Activated naive CD4-positive, alpha-beta T cell treated with Interleukin-2 at 50 U/mL for 16 hours (primary cell): ENCODE measurements around the gene FILIP1.

Experiments
- DNase-seq: peaks from one replicate; pipeline ENCODE4 v3.0.0-alpha.2; 2020

The FILIP1 gene

GRCh38 chr6:75285283-75285639 is 208.3 kb downstream of the FILIP1 start:
- DNase-seq: no peak

GRCh38 chr6:75284632-75285282 is 208.8 kb downstream of the FILIP1 start, which contains the start of gene TMEM30A:
TMEM30A (minus strand) TSS chr6:75284792; CDS start chr6:75284638, 154 bp downstream.
- peak; percentile 97 for DNase-seq

GRCh38 chr6:75283907-75284631 is 209.5 kb downstream of the FILIP1 start:
- DNase-seq: peak; percentile 18

- no peak for DNase-seq
Measured at GRCh38 chr6:75282706-75283105, 210.9 kb downstream of the FILIP1 start.

DNA sequence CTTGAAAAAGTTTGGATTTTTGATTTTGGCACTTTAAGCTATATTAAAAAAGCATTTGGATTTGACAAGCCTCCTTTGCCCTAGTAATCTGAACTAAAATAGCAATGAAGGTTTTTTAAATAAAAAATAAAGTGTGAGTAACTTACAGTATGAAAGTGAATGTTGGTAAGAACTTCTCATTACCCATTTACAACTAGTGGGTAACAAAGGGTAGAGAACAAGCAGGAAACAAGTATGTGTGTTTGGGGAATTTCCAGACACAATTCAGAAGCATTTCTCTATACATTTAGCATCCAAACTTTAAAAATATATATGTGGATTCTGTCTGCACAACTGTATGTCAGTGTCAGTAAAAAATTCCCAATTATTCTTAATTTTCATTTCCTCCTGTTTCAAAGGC is 211.9 kb downstream of the FILIP1 start:
- DNase-seq: no peak

DNA sequence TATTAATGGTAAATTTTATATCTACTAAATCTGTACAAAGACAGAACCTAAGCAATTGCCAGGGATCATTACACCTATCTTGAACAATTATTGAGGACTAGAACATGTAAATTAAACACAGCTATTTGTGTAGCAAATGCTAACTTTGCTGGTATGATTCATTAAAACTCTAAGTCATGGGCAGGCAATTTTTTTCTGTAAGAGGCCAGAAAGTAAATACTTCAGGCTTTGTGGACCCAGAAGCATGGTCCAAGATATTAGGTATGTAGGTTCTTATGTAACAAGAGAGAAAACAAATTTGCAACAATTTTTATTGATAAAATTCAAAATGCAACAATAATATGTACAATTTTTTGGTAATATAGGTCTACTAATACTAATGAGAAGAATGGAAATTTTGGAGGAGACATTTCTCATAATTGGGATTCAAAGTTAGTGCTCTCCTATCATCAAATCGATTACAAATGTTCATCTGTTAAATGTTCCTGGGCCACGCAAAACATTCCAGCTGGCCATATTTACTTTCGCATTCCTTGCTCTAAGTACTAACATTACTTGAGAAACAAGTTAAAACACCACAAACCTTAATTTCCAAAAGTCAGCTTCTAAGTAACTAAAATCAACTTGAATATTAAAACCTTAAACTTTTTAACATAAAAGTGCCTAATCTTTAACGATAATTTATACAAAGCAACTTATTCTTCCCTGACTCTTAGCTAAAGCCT is 213.3 kb downstream of the FILIP1 start:
- no peak for DNase-seq

DNA sequence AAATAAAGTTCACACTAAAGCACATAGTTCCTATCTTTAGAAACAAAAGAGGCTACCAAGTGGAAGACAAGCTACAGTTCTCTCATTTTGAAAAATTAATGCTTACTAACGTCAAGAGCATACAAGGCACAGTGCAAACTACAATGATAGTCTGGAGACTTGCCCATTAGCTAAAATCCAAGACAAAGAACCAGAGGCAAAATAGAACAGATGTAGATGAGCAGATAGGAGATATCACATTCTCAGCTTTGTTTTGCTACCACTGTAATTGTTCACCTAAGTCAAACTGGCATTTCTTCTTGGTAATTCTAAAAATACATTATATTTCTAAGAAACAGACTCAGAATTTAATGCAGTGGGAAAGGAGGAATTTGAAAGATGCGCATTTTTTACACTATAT is 214.2 kb downstream of the FILIP1 start:
- no peak for DNase-seq

DNA sequence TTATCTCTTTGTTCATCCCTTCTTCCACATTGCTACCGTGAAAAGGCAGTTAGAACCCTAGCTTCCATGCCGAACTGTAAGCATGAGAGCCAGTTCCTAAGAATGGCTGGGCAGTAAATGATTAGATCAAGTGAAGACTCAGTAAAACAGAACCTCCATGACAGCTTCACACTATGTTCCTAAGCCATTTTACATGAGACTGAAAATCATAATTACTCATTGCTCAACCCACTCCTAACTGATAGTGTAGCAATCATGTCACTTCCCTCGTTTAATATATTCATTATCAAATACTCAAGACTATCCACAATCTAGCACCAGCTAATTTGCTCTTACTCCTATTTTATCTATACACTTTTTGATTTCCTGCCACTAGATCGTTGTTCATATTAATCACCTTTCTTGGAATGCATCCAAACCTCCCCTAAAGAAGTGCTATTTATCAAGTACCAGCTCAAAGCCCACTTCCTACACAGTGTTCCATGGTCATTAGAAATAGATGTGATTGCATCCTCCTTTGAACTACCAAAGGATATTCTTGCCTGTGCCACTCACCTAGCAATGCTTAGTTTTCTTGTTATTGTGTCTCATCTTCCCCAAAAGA is 215.0 kb downstream of the FILIP1 start:
- DNase-seq: no peak

- no peak for DNase-seq
Measured at GRCh38 chr6:75275067-75275466, 218.5 kb downstream of the FILIP1 start.

GRCh38 chr6:75273009-75273408 is 220.6 kb downstream of the FILIP1 start:
- DNase-seq: no peak

DNA sequence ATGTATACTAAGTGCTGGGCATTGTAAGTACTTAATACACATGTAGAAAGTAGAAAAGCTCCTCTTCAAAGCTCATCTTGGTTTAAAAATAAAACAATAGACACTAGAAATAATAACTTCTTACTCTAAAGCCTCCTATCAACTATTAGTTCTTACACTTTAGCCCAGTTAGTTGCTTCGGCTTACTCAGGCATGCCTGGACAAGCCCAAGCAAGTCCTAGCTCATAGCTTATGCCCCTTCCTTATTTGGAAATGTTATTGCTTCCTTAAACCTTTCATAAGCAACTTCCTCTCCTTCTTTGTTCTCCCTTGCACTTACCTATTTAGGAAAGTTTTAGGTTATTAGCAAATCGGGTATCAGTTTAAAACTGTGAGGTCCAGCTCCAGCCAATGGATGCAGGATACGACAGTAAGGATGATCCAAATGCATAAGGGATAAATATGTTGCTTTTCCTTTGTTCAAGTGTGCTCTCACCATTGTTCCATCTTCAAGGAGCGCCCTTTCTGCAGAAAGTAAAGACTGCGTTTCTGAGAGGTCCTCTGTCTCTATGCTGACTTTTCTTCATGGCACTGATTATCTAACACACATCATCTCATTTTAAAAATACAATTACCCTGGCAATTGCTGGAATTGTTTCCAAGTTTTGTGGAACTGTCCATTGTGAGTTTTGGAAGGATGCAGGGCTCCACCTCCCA is 221.3 kb downstream of the FILIP1 start:
- no peak for DNase-seq

DNA sequence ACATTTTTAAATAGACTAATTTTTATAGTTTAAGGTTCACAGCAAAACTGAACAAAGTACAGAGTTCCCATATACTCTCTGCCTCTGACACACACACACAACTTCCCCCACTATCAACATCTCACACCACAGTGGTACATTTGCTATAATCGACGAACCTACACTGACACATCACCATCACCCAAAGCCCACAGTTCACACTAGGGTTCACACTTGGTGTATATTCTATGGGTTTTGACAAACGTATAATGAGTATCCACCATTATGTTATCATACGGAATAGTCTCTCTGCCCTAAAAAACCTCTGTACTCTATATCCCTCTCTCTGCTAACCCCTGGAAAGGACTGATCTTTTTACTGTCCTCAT is 224.6 kb downstream of the FILIP1 start:
- DNase-seq: no peak

DNA sequence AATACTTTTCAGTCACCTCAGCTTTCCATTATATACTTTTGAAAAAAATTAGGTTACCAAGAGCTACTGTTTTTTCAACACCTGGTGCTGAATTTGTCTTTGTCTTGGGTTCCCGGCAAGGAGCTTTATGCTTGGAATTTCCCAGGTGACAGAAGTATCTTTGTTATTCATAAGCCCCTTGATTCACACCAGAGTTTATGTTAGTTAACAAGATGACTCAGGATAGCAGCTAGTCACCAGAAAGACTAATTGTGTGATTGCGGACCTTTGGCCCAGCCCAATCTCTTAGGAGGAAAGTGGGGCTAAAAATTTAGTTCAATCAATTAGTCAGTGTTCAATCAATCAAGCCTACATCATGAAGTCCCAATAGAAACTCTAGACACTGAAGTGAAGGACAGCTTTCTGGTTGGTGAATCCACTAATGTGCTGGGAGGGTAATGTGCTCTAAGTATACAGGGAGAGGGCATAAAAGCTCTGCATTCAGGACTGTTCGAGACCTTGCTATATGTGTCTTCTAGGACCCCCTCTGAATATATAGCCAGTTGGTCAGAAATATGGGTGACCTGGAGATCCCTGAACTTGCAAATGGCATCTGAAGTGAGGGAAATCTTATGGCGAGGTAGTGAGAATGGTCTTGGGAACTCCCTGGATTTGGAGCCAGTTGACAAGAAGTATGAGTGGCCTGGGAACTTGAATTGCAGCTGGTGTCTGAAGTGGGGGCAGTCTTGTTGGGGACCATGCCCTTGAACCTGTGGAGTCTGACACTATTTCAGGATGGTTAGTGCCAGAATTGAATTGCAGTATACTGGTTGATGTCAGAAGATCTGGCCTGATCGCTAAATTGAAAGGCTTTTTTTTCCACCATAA is 225.2 kb downstream of the FILIP1 start:
- no peak for DNase-seq

DNA sequence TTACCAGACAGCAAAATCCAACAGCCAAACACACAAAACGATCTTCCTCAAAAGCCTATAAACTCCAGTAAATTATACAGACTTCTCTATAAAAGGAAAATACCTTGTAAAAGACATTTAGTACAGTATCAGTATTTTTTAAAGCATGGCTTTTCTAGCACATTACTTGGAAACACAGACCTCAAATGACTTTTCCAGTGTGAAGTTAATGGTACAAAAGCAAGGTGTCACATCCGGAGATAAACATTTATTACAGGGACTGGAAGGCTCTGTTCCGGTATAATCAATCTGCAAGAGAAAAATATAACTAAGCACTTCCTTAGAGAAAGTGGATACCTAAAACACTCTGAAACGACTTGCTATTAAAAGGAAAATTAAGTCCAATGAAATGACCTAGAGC is 226.1 kb downstream of the FILIP1 start:
- no peak for DNase-seq

DNA sequence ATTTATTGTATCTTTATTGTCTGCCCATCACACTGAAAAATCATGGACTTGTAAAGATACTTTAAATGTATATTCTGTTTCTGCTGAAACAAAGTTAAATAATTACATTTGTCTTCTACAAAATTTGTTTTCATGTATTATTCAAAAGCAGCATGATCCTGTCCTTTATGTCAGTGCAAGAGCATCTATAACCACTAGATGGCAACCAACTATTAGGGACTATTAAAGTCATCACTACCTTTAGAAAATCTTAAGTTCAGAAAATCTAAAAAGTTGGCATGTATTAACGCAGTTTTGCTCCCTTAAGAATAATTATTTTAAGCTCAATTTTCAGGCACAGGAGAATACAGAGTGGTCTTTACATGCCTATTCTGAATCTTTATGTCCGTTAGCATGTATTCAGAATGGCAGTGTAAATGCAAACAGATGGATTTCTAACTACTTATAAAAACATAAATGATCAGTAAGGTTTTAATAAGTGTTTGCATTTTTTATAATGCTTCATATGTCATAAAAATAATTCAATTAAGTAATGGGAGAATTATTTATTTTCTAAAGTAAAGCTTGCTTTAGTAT is 226.8 kb downstream of the FILIP1 start:
- no peak for DNase-seq

DNA sequence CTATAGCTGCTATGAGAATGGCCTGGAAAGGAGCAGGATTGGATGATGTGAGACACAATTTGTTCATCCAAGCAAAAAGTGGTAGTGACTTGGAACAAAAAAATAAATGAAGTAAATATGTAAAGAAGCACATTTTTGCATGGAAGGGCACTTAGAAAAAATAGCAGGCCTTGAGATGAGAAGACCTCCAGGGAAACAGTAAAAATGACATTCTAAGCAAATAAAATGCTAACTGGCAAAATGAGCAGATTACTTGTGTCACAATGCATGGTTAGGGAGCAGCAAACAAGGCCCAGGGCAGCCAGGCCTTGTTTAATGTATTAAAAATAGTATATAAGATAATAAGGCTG is 230.2 kb downstream of the FILIP1 start:
- DNase-seq: no peak

DNA sequence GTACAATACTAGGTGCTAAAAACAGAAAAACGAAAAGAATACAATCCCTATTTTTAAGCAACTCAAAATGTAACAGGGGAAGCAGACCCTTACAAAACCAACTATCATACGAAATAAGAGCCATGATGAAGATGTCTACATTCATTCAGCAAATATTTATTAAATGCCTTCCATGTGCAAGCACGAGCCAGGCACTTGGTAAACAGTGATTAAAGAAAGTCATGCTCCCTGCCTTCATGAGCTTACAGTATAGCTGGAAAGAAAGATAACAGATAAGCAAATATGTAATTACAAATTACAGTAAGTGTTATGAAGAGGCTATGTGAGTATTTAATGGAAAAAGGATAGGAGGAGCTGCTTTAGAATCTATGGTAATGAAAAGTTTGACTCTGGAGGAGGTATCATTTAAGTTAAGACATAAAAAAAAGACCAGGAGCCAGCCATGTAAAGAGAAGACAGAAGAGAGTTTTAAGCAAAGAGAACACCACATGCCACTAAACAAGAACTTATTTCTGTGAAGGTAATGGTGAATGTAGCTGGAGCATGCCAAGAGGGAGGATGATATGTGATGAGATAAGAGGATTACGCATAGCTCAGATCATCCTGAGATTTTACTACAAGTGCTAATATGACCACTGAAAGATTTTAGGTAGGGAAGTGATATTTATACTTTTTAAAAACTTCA is 230.7 kb downstream of the FILIP1 start:
- no peak for DNase-seq

DNA sequence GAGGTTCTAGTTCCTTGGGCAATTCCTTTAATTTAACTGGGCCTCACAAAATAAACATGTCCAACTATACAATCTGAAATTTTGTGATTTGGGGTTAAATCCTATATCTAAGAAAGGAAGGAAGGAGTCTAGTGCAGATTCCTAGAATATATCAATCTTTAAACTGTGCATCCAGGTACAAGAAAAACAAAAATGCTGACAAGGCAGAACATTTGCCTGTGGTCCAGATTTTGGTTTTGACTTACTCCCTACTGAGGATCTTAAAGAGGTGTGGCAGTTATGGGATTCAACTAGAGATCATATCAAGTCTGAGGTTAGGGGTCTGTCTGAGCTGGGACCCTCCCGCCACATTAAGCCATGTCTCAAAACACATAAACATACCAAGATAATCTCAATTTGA is 232.3 kb downstream of the FILIP1 start:
- DNase-seq: no peak

DNA sequence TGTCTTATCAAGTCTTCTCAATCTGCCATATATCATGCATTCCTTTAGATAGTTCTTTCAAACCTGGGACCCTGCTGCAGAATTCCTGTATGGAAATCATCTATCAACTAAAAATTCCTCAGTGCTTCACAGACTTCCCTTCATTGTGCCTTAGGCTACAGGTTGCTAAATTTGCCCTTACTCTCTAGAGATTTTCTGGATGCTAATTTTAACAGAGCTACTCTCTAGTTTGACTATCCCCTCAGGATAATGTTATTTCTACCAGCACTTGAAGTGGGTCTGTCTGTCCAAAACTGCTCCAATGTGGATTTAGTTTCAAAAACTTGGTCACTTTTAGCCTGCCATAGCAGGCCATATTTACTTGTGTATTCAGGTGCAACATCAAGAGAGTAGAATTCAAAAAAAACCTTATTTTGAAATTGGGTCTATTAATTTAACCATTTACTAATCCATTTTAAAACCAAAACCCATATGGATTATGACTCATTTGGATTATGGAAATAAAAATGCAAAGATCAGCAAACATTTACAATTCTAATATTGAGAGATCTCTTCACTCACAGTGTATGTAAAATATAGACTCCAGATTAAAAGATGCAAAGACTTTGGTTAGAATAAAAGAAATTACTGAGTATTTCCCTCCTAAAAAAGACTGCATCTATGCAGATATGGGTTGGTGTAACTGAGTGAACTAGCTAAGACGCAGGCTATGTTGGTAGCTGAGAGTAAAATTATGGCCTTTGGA is 236.1 kb downstream of the FILIP1 start:
- no peak for DNase-seq

DNA sequence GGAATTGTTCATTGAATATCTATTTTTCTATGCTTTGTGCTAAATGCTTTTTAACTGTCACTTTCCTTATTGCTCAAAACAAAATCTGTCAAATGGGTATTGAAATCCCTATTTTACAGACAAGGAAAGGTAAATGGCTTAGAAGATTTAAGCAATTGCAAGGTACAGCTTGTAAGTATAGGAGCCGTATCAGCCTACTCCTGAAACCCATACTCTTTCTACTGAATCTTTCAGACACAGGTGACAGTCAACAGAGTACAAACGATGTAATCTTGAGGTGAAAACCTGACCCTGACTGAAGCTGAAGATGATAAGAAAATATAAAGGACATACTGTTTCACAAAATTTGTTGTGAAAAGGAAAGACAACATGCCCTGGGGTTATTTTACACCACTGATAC is 243.0 kb downstream of the FILIP1 start:
- no peak for DNase-seq
